GM12864 (cell line): ENCODE measurements around the gene PHTF1.

Experiments
- DNase-seq: peaks from one replicate; pipeline ENCODE4 v3.0.0-alpha.2; 2011; ENCODE audit warnings: low read depth
- H3K4me3 ChIP-seq: 2 replicates; pipeline ENCODE4 v1.5.1; 2011; ENCODE audit warnings: mild to moderate bottlenecking, low read depth, low read length, control low read depth
- CTCF ChIP-seq: IDR thresholded peaks from 2 replicates; pipeline ENCODE4 v1.5.1; 2011; ENCODE audit warnings: low read depth, mild to moderate bottlenecking, moderate library complexity, low read length, control low read depth, inconsistent platforms; ENCODE audit errors: missing control alignments

Gene PHTF1

DNA sequence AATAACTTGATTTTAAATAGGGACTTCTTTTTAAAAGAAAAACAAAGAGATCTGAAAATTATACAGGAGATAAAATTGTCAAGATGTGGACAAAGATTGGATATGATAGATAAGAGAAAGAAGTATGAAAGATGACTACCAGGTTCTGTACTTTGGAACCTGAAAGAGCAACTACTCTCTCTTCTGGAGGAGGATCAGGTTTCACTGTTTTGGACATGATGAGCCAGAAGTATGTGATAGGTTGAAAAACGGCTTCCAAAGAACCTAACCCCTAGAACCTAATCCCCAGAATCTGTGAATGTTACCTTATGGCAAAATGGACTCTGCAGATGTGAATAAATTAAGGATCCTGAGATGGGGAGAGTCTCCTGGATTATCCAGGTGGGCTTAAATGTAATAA is 26.8 kb upstream of the PHTF1 start:
- no peak overlapping the region for H3K4me3 ChIP-seq
- DNase-seq: no peak
- TF ChIP-seq CTCF: no peak

- no peak for TF ChIP-seq CTCF
- DNase-seq: peak; percentile 55
Measured at GRCh38 chr1:113784104-113784779, 25.0 kb upstream of the PHTF1 start.

DNA sequence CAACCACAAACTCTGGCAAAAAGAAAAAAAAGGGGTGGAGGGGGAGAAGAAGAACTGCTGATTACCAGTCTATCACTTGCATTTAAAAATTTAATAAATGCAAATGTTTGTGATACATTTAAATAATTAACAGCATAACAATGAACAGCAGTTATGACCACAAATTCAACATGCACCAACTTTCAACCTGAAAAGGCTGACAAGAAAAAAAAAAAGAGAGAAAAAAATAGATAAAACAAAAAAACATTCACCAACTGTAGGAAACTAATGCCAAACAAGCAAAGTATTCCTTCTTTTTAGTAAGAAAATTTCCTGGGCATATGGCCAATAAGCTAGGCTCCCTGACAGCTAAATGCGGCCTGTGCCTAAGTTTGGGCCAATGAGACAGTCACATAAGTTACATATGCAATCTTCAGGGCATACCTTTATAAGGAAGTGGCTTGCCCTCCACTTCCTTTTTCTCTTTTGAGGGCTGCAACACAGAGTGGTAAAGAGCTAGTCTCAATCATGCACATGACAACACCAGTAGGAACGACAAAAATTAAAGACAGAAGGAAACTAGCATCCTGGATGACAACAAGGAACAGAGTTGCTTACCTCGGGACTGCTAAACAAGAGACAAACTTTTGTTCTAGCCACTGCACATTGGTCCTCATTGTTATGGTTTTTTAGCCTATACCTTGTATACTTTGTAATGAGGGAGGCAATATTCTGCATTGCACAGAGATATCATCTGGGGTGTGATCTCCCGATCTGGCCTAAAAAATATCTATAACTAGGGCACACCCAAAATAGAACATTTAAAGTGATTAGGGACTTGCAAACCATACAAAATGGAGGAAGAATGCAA is 24.2 kb upstream of the PHTF1 start:
- no peak for TF ChIP-seq CTCF
- DNase-seq: peak; percentile 50
- H3K4me3 ChIP-seq: no peak overlapping the region; the same call in 1 of the 2 replicates

More at GRCh38 chr1:113784104-113784779, 25.0 kb upstream of the PHTF1 start:
- no peak overlapping the region; the same call in 1 of the 2 replicates for H3K4me3 ChIP-seq

DNA sequence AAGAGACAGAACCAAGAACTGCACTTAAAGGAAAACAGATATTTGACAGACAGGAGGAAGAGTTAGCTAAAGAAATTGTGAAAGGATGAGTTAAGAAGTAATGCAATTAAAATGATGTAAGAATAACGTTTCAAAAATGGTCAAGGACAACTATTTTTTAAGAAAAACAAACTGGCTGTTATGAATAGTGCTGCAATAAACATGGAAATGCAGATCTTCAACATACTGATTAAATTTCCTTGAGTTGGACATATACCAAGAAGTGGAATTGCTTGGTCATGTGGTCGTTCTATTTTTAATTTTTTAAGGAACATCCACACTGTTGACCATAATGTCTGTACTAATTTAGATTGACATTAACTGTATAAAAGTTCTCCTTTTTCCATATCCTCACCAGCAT is 23.1 kb upstream of the PHTF1 start:
- TF ChIP-seq CTCF: no peak
- DNase-seq: no peak
- H3K4me3 ChIP-seq: no peak overlapping the region

DNA sequence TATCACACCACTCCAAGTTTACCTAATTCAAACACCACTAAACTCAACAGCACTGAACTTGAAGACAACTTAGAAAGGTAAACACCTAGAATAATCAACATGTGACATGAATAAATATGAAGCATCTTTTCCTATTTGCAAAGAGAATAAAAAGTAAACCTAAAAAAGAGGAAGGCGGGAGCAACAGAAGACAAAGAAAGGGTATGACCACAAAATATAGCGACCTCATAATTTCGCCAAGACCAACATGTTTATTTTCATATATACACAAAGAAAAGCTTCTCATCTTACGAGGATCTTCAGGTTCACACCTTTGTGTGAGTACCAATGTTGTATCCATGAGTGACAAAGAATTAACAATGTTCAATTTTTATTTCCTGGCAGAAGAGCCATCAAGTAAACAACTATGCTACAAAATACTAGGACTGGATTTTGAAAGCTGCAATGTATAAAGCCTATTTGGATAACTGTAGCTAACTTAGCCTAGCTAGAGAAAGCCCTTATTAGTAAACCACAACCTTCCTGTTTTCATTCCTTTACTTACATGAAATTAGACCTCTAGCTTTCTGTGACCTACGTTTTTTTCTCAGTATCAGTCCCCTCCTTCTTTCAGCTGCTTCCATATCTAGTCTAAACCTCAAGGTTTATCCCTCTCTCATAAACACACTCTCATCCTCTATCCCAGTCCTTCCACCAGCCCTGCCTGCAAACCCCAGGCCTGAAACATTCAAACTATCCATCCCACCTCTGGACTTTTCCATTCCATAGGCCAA is 21.3 kb upstream of the PHTF1 start:
- no peak overlapping the region for H3K4me3 ChIP-seq
- DNase-seq: no peak
- TF ChIP-seq CTCF: no peak

GRCh38 chr1:113779542-113779941 is 20.3 kb upstream of the PHTF1 start:
- no peak for DNase-seq
- H3K4me3 ChIP-seq: no peak overlapping the region
- no peak for TF ChIP-seq CTCF
